ENCODE results near the gene ADGRL3. TPM values are rescaled to one million over a fixed set of nuclear protein-coding genes. Genes with fewer than 3 reads are reported as not detected.
A peak's percentile ranks its signal among the peaks of the same experiment; 100 is the strongest.
"Not testable (repeated sequence)": the region's sequence is repeated elsewhere in the genome, so short reads cannot be mapped to it uniquely, and the experiment has no call there.

ADGRL3 gene
- total RNA-seq, 2 donors from 2014 or later: not detected

- ATAC-seq (replicated peaks in 1 of 2): peak in 1 of 2 donors; percentile 60
- peak in 1 of 2 donors; percentile 1 for DNase-seq
- H3K9me3 Mint-ChIP-seq: no peaks in the 10 kb centered on the region
- no peak overlapping the region for H3K27ac Mint-ChIP-seq
- H3K4me1 Mint-ChIP-seq (ENCODE audit: low read depth): no peaks in the 10 kb centered on the region
- no peak overlapping the region for H3K4me3 Mint-ChIP-seq
- H3K27me3 Mint-ChIP-seq (ENCODE audit: low read depth): no peaks in the 10 kb centered on the region
- H3K36me3 Mint-ChIP-seq (ENCODE audit: insufficient read depth in 2 of 2): peaks cover 0 to 1% of the 10 kb centered on the region in 2 donors
These were observed 738.2 kb downstream of the ADGRL3 start for GRCh38 chr4:61938250-61938846.

GRCh38 chr4:61950625-61951024, 750.5 kb downstream of the ADGRL3 start:
- H3K36me3 Mint-ChIP-seq (ENCODE audit: insufficient read depth in 2 of 2): peaks cover 0 to 4% of the 10 kb centered on the region in 2 donors
- ATAC-seq (replicated peaks in 1 of 2) (no peak), DNase-seq (no peak)
- no peak overlapping the region for H3K4me3 Mint-ChIP-seq
- no peak overlapping the region for H3K27ac Mint-ChIP-seq
- H3K9me3 Mint-ChIP-seq: peaks cover 5 to 11% of the 10 kb centered on the region in 2 donors
- H3K4me1 Mint-ChIP-seq (ENCODE audit: low read depth): no peaks in the 10 kb centered on the region
- H3K27me3 Mint-ChIP-seq (ENCODE audit: low read depth): no peaks in the 10 kb centered on the region

- ATAC-seq (replicated peaks in 1 of 2) (no peak), DNase-seq (no peak)
- Mint-ChIP-seq H3K4me1 (ENCODE audit: low read depth) (no peaks in the 10 kb centered on the region), H3K27ac (no peak overlapping the region), H3K4me3 (no peak overlapping the region), H3K27me3 (ENCODE audit: low read depth) (no peaks in the 10 kb centered on the region), H3K36me3 (ENCODE audit: insufficient read depth in 2 of 2) (peaks cover 0 to 3% of the 10 kb centered on the region in 2 donors), H3K9me3 (peaks cover 9 to 13% of the 10 kb centered on the region in 2 donors)
These were observed 753.3 kb downstream of the ADGRL3 start for GRCh38 chr4:61953386-61953785.

- Mint-ChIP-seq H3K4me1 (ENCODE audit: low read depth) (no peaks in the 10 kb centered on the region), H3K4me3 (no peak overlapping the region), H3K27me3 (ENCODE audit: low read depth) (no peaks in the 10 kb centered on the region), H3K9me3 (peaks cover 10 to 16% of the 10 kb centered on the region in 2 donors), H3K36me3 (ENCODE audit: insufficient read depth in 2 of 2) (no peaks in the 10 kb centered on the region), H3K27ac (no peak overlapping the region)
- DNase-seq: no peak
- no peak for ATAC-seq (replicated peaks in 1 of 2)
These were observed 758.5 kb downstream of the ADGRL3 start for GRCh38 chr4:61958591-61958990.

GRCh38 chr4:61959087-61959486, 759.0 kb downstream of the ADGRL3 start:
- no peaks in the 10 kb centered on the region for H3K27me3 Mint-ChIP-seq (ENCODE audit: low read depth)
- H3K9me3 Mint-ChIP-seq: peaks cover 10 to 16% of the 10 kb centered on the region in 2 donors
- no peaks in the 10 kb centered on the region for H3K36me3 Mint-ChIP-seq (ENCODE audit: insufficient read depth in 2 of 2)
- no peak overlapping the region for H3K4me3 Mint-ChIP-seq
- H3K4me1 Mint-ChIP-seq (ENCODE audit: low read depth): no peaks in the 10 kb centered on the region
- no peak overlapping the region for H3K27ac Mint-ChIP-seq
- ATAC-seq (replicated peaks in 1 of 2) (no peak), DNase-seq (no peak)

GRCh38 chr4:61984260-61984909, 784.3 kb downstream of the ADGRL3 start:
- peaks cover 5 to 19% of the 10 kb centered on the region in 2 donors for H3K9me3 Mint-ChIP-seq
- H3K27ac Mint-ChIP-seq: no peak overlapping the region
- H3K4me3 Mint-ChIP-seq: no peak overlapping the region
- no peaks in the 10 kb centered on the region for H3K4me1 Mint-ChIP-seq (ENCODE audit: low read depth)
- H3K27me3 Mint-ChIP-seq (ENCODE audit: low read depth): no peaks in the 10 kb centered on the region
- no peak for ATAC-seq (replicated peaks in 1 of 2)
- H3K36me3 Mint-ChIP-seq (ENCODE audit: insufficient read depth in 2 of 2): no peaks in the 10 kb centered on the region
- no peak for DNase-seq

GRCh38 chr4:61985426-61985825, 785.3 kb downstream of the ADGRL3 start:
- no peaks in the 10 kb centered on the region for H3K36me3 Mint-ChIP-seq (ENCODE audit: insufficient read depth in 2 of 2)
- ATAC-seq (replicated peaks in 1 of 2): no peak
- no peak overlapping the region for H3K27ac Mint-ChIP-seq
- no peak overlapping the region for H3K4me3 Mint-ChIP-seq
- H3K9me3 Mint-ChIP-seq: peaks cover 5 to 19% of the 10 kb centered on the region in 2 donors
- no peaks in the 10 kb centered on the region for H3K27me3 Mint-ChIP-seq (ENCODE audit: low read depth)
- no peak for DNase-seq
- H3K4me1 Mint-ChIP-seq (ENCODE audit: low read depth): no peaks in the 10 kb centered on the region

GRCh38 chr4:61986929-61987328, 786.8 kb downstream of the ADGRL3 start:
- ATAC-seq (replicated peaks in 1 of 2); H3K36me3 Mint-ChIP-seq (ENCODE audit: insufficient read depth in 2 of 2); H3K27me3 Mint-ChIP-seq (ENCODE audit: low read depth); H3K4me3 Mint-ChIP-seq; H3K27ac Mint-ChIP-seq; H3K4me1 Mint-ChIP-seq (ENCODE audit: low read depth); DNase-seq: not testable (repeated sequence)
- H3K9me3 Mint-ChIP-seq: peaks cover 6 to 19% of the 10 kb centered on the region in 2 donors

GRCh38 chr4:61992351-61992750, 792.2 kb downstream of the ADGRL3 start:
- Mint-ChIP-seq H3K36me3 (ENCODE audit: insufficient read depth in 2 of 2) (no peaks in the 10 kb centered on the region), H3K4me3 (no peak overlapping the region), H3K4me1 (ENCODE audit: low read depth) (no peaks in the 10 kb centered on the region), H3K27ac (no peak overlapping the region), H3K27me3 (ENCODE audit: low read depth) (no peaks in the 10 kb centered on the region), H3K9me3 (peaks cover 4 to 7% of the 10 kb centered on the region in 2 donors)
- DNase-seq (no peak), ATAC-seq (replicated peaks in 1 of 2) (no peak)

- Mint-ChIP-seq H3K9me3 (peaks cover 4 to 7% of the 10 kb centered on the region in 2 donors), H3K27ac (no peak overlapping the region), H3K36me3 (ENCODE audit: insufficient read depth in 2 of 2) (no peaks in the 10 kb centered on the region), H3K4me3 (no peak overlapping the region), H3K4me1 (ENCODE audit: low read depth) (no peaks in the 10 kb centered on the region), H3K27me3 (ENCODE audit: low read depth) (no peaks in the 10 kb centered on the region)
- ATAC-seq (replicated peaks in 1 of 2) (no peak), DNase-seq (no peak)
These were observed 793.9 kb downstream of the ADGRL3 start for GRCh38 chr4:61994036-61994435.

GRCh38 chr4:61995717-61996340, 795.7 kb downstream of the ADGRL3 start:
- H3K9me3 Mint-ChIP-seq: peaks cover 4 to 5% of the 10 kb centered on the region in 2 donors
- no peaks in the 10 kb centered on the region for H3K36me3 Mint-ChIP-seq (ENCODE audit: insufficient read depth in 2 of 2)
- H3K27ac Mint-ChIP-seq: no peak overlapping the region

GRCh38 chr4:61996943-61997342, 796.8 kb downstream of the ADGRL3 start:
- Mint-ChIP-seq H3K36me3 (ENCODE audit: insufficient read depth in 2 of 2) (no peaks in the 10 kb centered on the region), H3K27me3 (ENCODE audit: low read depth) (no peaks in the 10 kb centered on the region), H3K27ac (no peak overlapping the region), H3K4me3 (no peak overlapping the region), H3K4me1 (ENCODE audit: low read depth) (no peaks in the 10 kb centered on the region), H3K9me3 (peaks cover 5 to 7% of the 10 kb centered on the region in 2 donors)
- ATAC-seq (replicated peaks in 1 of 2): no peak
- no peak for DNase-seq

More at GRCh38 chr4:61995717-61996340, 795.7 kb downstream of the ADGRL3 start:
- ATAC-seq (replicated peaks in 1 of 2) (no peak), DNase-seq (no peak)
- no peaks in the 10 kb centered on the region for H3K4me1 Mint-ChIP-seq (ENCODE audit: low read depth)
- no peaks in the 10 kb centered on the region for H3K27me3 Mint-ChIP-seq (ENCODE audit: low read depth)
- H3K4me3 Mint-ChIP-seq: no peak overlapping the region

- H3K9me3 Mint-ChIP-seq: peaks cover 8% of the 10 kb centered on the region in 2 donors
- H3K36me3 Mint-ChIP-seq (ENCODE audit: insufficient read depth in 2 of 2): no peaks in the 10 kb centered on the region
- no peak overlapping the region for H3K4me3 Mint-ChIP-seq
- no peaks in the 10 kb centered on the region for H3K4me1 Mint-ChIP-seq (ENCODE audit: low read depth)
- ATAC-seq (replicated peaks in 1 of 2) (no peak), DNase-seq (no peak)
- no peak overlapping the region for H3K27ac Mint-ChIP-seq
- H3K27me3 Mint-ChIP-seq (ENCODE audit: low read depth): no peaks in the 10 kb centered on the region
These were observed 797.7 kb downstream of the ADGRL3 start for GRCh38 chr4:61997831-61998230.
